Uterus (tissue), 4 donors: ENCODE measurements around the gene VWA1. TPM values are rescaled to one million over a fixed set of nuclear protein-coding genes. Genes with fewer than 3 reads are reported as not detected.
A peak's percentile ranks its signal among the peaks of the same experiment; 100 is the strongest.

ENCODE experiments used
- DNase-seq, 2 donors: peaks; one replicate each; pipeline ENCODE4 v3.0.0-alpha.2; 2019 to 2020
- H3K27ac ChIP-seq, 2 donors: fragments of 200-600 bp; sonication (generic); 1 replicate in 1 of 2; 2 replicates in 1 of 2; pipeline ENCODE4 v1.5.1; 2016 to 2018
- H3K27me3 ChIP-seq, 2 donors: fragments of 200-600 bp; sonication (generic); one replicate each; pipeline ENCODE4 v1.5.1; 2018 to 2019; ENCODE audit warnings: control low read depth in 1 of 2
- H3K36me3 ChIP-seq, 2 donors: fragments of 200-600 bp; sonication (generic); one replicate each; pipeline ENCODE4 v1.5.1; 2019; ENCODE audit warnings: control low read depth in 1 of 2
- H3K4me1 ChIP-seq, 2 donors: fragments of 200-600 bp; sonication (generic); one replicate each; pipeline ENCODE4 v1.5.1; 2018 to 2019; ENCODE audit warnings: control low read depth in 1 of 2
- H3K4me3 ChIP-seq, 2 donors: fragments of 200-600 bp; sonication (generic); 1 replicate in 1 of 2; 2 replicates in 1 of 2; pipeline ENCODE4 v1.5.1; 2018 to 2019; ENCODE audit warnings: mild to moderate bottlenecking in 1 of 2
- H3K9me3 ChIP-seq, 2 donors: fragments of 200-600 bp; sonication (generic); one replicate each; pipeline ENCODE4 v1.5.1; 2019; ENCODE audit warnings: control low read depth in 1 of 2
- CTCF ChIP-seq, 4 experiments: fragments of 200-600 bp in 2 of 4; fragments of 450-650 bp in 2 of 4; sonication (generic) in 2 of 4; IDR thresholded peaks; one replicate each; pipeline ENCODE4 v1.5.1; 2016 to 2019; ENCODE audit warnings: antibody characterized with exemption in 4 of 4, mild to moderate bottlenecking in 2 of 4, moderate library complexity in 1 of 4
- POLR2A ChIP-seq, 2 donors: fragments of 450-650 bp; IDR thresholded peaks; one replicate each; pipeline ENCODE4 v1.6.1; 2016; ENCODE audit warnings: antibody characterized with exemption in 2 of 2, mild to moderate bottlenecking in 1 of 2, moderate library complexity in 1 of 2
- intact Hi-C: fragments of 100-400 bp; cut with DNase I; formaldehyde crosslinking; loops from one replicate; pipeline ENCODE4 v1.15.1; 2023; ENCODE audit warnings: low total_unique reads
- total RNA-seq, 4 donors: library from RNA; depleted of rRNA in 3 of 4; stranded (reverse); fragments of >200 nt in 3 of 4; gene quantifications; one replicate each; pipeline versions ENCODE4 v1.1.0 to v1.2.4, GENCODE V29; 2014 to 2023
- donor health status: DM: yes; HTN: yes; CAD: no.

The VWA1 gene
- total RNA-seq, 4 donors from 2014 or later, result 15.6 to 67.1 (median 47.1) TPM

- peak; percentile 74 to 76 for DNase-seq
- peak in 1 of 4 experiments; percentile 18 for TF ChIP-seq CTCF (IDR thresholded peaks at IDR 0.05)
- no peak for TF ChIP-seq POLR2A (IDR thresholded peaks at IDR 0.05)
Observed at GRCh38 chr1:1434131-1434823, 1.2 kb upstream of the VWA1 start.

GRCh38 chr1:1434824-1435105 is 725 bp upstream of the VWA1 start:
- no peaks in the 10 kb centered on the region for H3K27me3 ChIP-seq
- peak overlapping the region in 1 of 2 donors; percentile 34 for H3K4me3 ChIP-seq
- H3K36me3 ChIP-seq, result no peaks in the 10 kb centered on the region
- peak overlapping the region; percentile 95 to 98 for H3K27ac ChIP-seq
- DNase-seq, result no peak
- peaks cover 6 to 60% of the 10 kb centered on the region in 2 donors for H3K4me1 ChIP-seq
- H3K9me3 ChIP-seq, result no peaks in the 10 kb centered on the region
- intact Hi-C loops, result no loop called here
- TF ChIP-seq CTCF (IDR thresholded peaks at IDR 0.05), result no peak
- no peak for TF ChIP-seq POLR2A (IDR thresholded peaks at IDR 0.05)

More at GRCh38 chr1:1434131-1434823, 1.2 kb upstream of the VWA1 start:
- intact Hi-C loops, result no loop called here
- H3K4me3 ChIP-seq, result peak overlapping the region in 1 of 2 donors; percentile 5
- H3K36me3 ChIP-seq, result no peaks in the 10 kb centered on the region
- peak overlapping the region; percentile 95 to 98 for H3K27ac ChIP-seq
- H3K4me1 ChIP-seq, result peaks cover 9 to 60% of the 10 kb centered on the region in 2 donors
- H3K27me3 ChIP-seq, result no peaks in the 10 kb centered on the region
- no peaks in the 10 kb centered on the region for H3K9me3 ChIP-seq

- intact Hi-C loops, result no loop called here
- Histone ChIP-seq H3K27ac (peak overlapping the region; percentile 22 to 95), H3K27me3 (no peaks in the 10 kb centered on the region), H3K36me3 (no peaks in the 10 kb centered on the region), H3K4me3 (peak overlapping the region; percentile 34 to 44), H3K4me1 (peaks cover 1 to 52% of the 10 kb centered on the region in 2 donors), H3K9me3 (no peaks in the 10 kb centered on the region)
- no peak for TF ChIP-seq POLR2A (IDR thresholded peaks at IDR 0.05)
- TF ChIP-seq CTCF (IDR thresholded peaks at IDR 0.05), result no peak
- peak in 1 of 2 donors; percentile 22 for DNase-seq
Observed at GRCh38 chr1:1435911-1436629, 580 bp downstream of the VWA1 start.

- TF ChIP-seq POLR2A (IDR thresholded peaks at IDR 0.05), result no peak
- no peak for TF ChIP-seq CTCF (IDR thresholded peaks at IDR 0.05)
- no peaks in the 10 kb centered on the region for H3K9me3 ChIP-seq
- no peak for DNase-seq
- H3K27ac ChIP-seq, result no peak overlapping the region
- no peaks in the 10 kb centered on the region for H3K27me3 ChIP-seq
- peaks cover 4 to 46% of the 10 kb centered on the region in 2 donors for H3K4me1 ChIP-seq
- intact Hi-C loops, result no loop called here
- H3K36me3 ChIP-seq, result no peaks in the 10 kb centered on the region
- peak overlapping the region in 1 of 2 donors; percentile 34 for H3K4me3 ChIP-seq
Observed at GRCh38 chr1:1436630-1437032, 1.1 kb downstream of the VWA1 start.
